Right lobe of liver (tissue), 6 donors: ENCODE data around the gene KDM7A. TPM values are rescaled to one million over a fixed set of nuclear protein-coding genes. Genes with fewer than 3 reads are reported as not detected.

Experiments
- ATAC-seq, 4 donors: fragments of 200-7000 bp; cut with Tn5 transposase; one replicate each; pipeline ENCODE4 v1.9.1; 2020; ENCODE audit warnings: mild to moderate bottlenecking in 4 of 4, moderate library complexity in 4 of 4
- DNase-seq, 3 donors: peaks; one replicate each; pipeline ENCODE4 v3.0.0-alpha.2; 2020
- H3K27ac ChIP-seq, 3 donors: fragments of 200-600 bp; one replicate each; pipeline ENCODE4 v1.8.0; 2022
- H3K27me3 ChIP-seq, 2 donors: fragments of 200-600 bp; one replicate each; pipeline ENCODE4 v1.8.0; 2022
- H3K36me3 ChIP-seq, 4 donors: fragments of 200-600 bp; sonication (generic) in 1 of 4; one replicate each; pipeline versions ENCODE4 v1.5.1 to v1.8.0; 2017 to 2022; ENCODE audit warnings: control low read depth in 1 of 4
- H3K4me1 ChIP-seq, 4 donors: fragments of 200-600 bp; sonication (generic) in 1 of 4; one replicate each; pipeline versions ENCODE4 v1.5.1 to v1.8.0; 2017 to 2022; ENCODE audit warnings: control low read depth in 1 of 4
- H3K4me3 ChIP-seq, 3 donors: fragments of 200-600 bp; one replicate each; pipeline ENCODE4 v1.8.0; 2022
- H3K9me3 ChIP-seq, 4 donors: fragments of 200-600 bp; sonication (generic) in 1 of 4; one replicate each; pipeline versions ENCODE4 v1.5.1 to v1.8.0; 2017 to 2022; ENCODE audit warnings: control low read depth in 1 of 4
- POLR2A ChIP-seq: fragments of 450-650 bp; IDR thresholded peaks from one replicate; pipeline ENCODE4 v1.6.1; 2017; ENCODE audit warnings: antibody characterized with exemption, mild to moderate bottlenecking
- WGBS: methylation state at CpG from one replicate; pipeline ENCODE4 v1.1.6; 2018; ENCODE audit warnings: low coverage, low lambda C conversion rate; ENCODE audit not compliant: insufficient coverage; ENCODE audit errors: missing lambda C conversion rate; 5-methylcytosine and 5-hydroxymethylcytosine counted together
- intact Hi-C, 2 donors: fragments of 100-400 bp; cut with DNase I; formaldehyde crosslinking; loops; one replicate each; pipeline versions ENCODE4 v1.11.2 to v1.14.1; 2022
- total RNA-seq, 6 experiments: library from RNA; depleted of rRNA in 2 of 6; stranded (reverse); fragments of >200 nt in 2 of 6; fragmentation: NEBNext Ultra II Directional in 3 of 6; extraction: Animal tissue kit (Norgen Biotek cat#: 25700) in 3 of 6; gene quantifications; one replicate each; pipeline versions ENCODE4 v1.1.0 to v1.2.4, GENCODE V29; 2016 to 2023
- TF ChIP-seq, protein P1 (sequence below), 4 donors: fragments of 200-600 bp in 3 of 4; fragments of 450-650 bp in 1 of 4; IDR thresholded peaks; one replicate each; pipeline versions ENCODE4 v1.5.1 to v1.8.0; 2016 to 2022; ENCODE audit warnings: antibody characterized with exemption in 4 of 4, mild to moderate bottlenecking in 2 of 4
- donor health status: DM: no; HTN: yes; CAD: no.
- donor health status: DM: no; HTN: no; CAD: no.
- donor health status: DM: no; HTN: no; CAD: no.
- donor health status: DM: no; HTN: yes; CAD: no.
- donor health status: DM: no; HTN: yes; CAD: no.

The KDM7A gene
- total RNA-seq, 6 experiments from 2014 or later = 3.7 to 10.7 (median 6.8) TPM

DNA sequence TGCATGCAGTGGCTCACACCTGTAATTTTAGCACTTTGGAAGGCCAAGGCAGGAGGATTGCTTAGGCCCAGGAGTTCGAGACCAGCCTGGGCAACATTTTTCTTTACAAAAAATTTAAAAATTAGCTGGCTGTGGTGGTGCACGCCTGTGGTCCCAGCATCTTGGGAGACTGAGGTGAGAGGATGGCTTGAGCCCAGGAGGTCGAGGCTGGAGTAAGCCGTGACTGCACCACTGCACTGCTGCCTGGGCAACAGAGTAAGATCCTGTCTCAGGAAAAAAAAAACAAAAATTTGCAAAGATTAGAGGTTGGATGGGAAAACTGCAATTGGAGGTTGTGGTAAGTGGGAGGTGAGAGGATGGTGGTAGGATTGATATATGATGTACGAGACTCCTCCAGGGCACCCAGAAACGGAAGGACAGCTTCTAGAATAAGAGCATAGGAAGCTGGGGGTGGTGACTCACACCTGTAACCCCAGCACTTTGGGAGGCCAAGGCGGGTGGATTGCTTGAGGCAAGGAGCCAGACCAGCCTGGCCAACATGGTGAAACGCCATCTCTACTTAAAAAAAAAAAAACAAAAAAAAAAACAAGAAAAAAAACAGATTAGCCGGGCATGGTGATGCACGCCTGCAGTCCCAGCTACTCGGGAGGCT is 94.9 kb downstream of the KDM7A start:
- DNase-seq = no peak
- WGBS = 90% methylated on average over 6 of the region's 11 CpGs

DNA sequence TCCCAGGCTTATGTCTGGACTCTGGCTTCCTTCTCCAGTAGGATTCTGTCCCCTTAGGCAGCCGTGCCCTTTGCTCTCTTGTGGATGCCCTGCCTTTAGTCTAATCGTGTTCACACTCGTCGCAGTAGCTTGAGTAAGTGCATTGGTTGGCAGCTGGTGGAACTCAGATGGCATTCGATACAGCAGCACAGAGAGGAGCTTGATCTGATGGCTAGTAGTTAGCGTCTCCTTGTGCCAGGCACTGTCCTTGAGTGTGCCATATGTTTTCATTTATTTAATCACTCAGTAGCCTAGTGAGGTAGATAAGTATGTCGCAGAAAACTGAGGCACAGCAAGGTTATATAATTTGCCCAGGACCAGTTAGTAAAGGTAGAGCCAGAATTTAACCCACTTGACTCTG is 95.9 kb downstream of the KDM7A start:
- WGBS = 37% methylated on average over 6 of the region's 7 CpGs
- Histone ChIP-seq H3K9me3 (no peaks in the 10 kb centered on the region), H3K36me3 (no peaks in the 10 kb centered on the region), H3K4me3 (no peak overlapping the region), H3K4me1 (no peaks in the 10 kb centered on the region), H3K27ac (no peak overlapping the region), H3K27me3 (no peaks in the 10 kb centered on the region)
- DNase-seq (no peak), ATAC-seq (peak in 3 of 4 donors; percentile 15 to 61 (median 32))
- intact Hi-C loops = no loop called here
- no peak for TF ChIP-seq POLR2A
- TF ChIP-seq, protein P1, sequence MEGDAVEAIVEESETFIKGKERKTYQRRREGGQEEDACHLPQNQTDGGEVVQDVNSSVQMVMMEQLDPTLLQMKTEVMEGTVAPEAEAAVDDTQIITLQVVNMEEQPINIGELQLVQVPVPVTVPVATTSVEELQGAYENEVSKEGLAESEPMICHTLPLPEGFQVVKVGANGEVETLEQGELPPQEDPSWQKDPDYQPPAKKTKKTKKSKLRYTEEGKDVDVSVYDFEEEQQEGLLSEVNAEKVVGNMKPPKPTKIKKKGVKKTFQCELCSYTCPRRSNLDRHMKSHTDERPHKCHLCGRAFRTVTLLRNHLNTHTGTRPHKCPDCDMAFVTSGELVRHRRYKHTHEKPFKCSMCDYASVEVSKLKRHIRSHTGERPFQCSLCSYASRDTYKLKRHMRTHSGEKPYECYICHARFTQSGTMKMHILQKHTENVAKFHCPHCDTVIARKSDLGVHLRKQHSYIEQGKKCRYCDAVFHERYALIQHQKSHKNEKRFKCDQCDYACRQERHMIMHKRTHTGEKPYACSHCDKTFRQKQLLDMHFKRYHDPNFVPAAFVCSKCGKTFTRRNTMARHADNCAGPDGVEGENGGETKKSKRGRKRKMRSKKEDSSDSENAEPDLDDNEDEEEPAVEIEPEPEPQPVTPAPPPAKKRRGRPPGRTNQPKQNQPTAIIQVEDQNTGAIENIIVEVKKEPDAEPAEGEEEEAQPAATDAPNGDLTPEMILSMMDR (IDR thresholded peaks at IDR 0.05) = no peak

More for the DNA sequence above, 94.9 kb downstream of the KDM7A start:
- Histone ChIP-seq H3K9me3 (no peaks in the 10 kb centered on the region), H3K27ac (no peak overlapping the region), H3K4me3 (no peak overlapping the region), H3K27me3 (no peaks in the 10 kb centered on the region), H3K36me3 (no peaks in the 10 kb centered on the region), H3K4me1 (no peaks in the 10 kb centered on the region)
- ATAC-seq = no peak
- intact Hi-C loops = no loop called here
- TF ChIP-seq, protein P1 (IDR thresholded peaks at IDR 0.05) = no peak
- TF ChIP-seq POLR2A = no peak

DNA sequence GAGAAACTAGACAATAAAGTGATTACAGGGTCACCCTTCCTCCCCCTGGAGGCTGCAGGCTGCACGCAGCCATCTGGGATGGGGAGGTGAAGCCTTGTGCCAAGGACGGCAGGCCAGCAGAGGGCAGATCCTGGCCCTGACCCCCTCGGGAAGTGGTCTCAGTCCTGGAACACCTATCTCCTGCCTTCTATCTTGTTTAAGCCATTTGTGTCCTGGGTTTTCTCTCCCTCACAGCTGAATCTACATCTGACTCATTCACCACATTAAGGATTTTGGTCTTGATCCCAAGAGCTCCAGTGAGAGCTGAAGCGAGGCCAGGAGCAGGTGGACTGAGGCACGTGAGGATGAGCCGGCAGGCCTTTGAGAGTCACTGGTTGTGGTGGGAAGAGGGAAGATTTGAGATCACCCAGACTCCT is 97.7 kb downstream of the KDM7A start:
- ATAC-seq (peak; percentile 33 to 59 (median 48)), DNase-seq (no peak)
- Histone ChIP-seq H3K36me3 (no peaks in the 10 kb centered on the region), H3K27ac (no peak overlapping the region), H3K27me3 (no peaks in the 10 kb centered on the region), H3K4me1 (no peaks in the 10 kb centered on the region), H3K9me3 (no peaks in the 10 kb centered on the region), H3K4me3 (no peak overlapping the region)
- TF ChIP-seq, protein P1 (IDR thresholded peaks at IDR 0.05) = peak in 3 of 4 donors; percentile 15 to 20 (median 17)
- no peak for TF ChIP-seq POLR2A
- intact Hi-C loops = no loop called here
- WGBS = 65% methylated on average over 5 of the region's 6 CpGs

DNA sequence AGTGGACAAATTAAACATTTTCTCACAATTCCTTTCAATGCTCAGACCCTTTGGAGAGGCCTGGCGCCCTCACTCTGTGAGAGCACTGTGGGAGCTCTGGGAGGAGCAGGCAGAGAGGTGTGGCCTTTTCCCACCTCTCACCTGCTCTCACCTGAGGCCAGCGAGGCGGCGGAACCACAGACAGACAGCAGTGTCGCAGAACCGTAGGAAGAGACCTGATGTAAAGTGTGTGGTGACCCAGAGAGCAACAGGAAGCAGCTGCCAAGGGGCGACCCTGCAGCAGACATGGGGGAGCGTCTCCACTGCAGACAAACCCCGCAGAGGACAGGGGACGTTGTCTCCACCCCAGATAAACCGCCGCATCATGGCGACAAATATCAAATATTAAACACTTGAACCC is 98.4 kb downstream of the KDM7A start:
- ATAC-seq (no peak), DNase-seq (no peak)
- no peaks in the 10 kb centered on the region for H3K9me3 ChIP-seq
- TF ChIP-seq, protein P1 (IDR thresholded peaks at IDR 0.05) = no peak
- TF ChIP-seq POLR2A = no peak
- 52% methylated on average over 6 of the region's 13 CpGs for WGBS
- no peaks in the 10 kb centered on the region for H3K36me3 ChIP-seq
- H3K4me3 ChIP-seq = no peak overlapping the region
- H3K27me3 ChIP-seq = no peaks in the 10 kb centered on the region
- intact Hi-C loops = no loop called here
- no peak overlapping the region for H3K27ac ChIP-seq
- H3K4me1 ChIP-seq = no peaks in the 10 kb centered on the region
